ENCODE measurements around the gene FGD4. TPM values are rescaled to one million over a fixed set of nuclear protein-coding genes. Genes with fewer than 3 reads are reported as not detected.

The FGD4 gene
- total and polyA plus RNA-seq, 2 donors (not counting 3 experiments of a cell fraction or from before 2014, with no cell fraction given) = 6.6 to 44.7 TPM

DNA sequence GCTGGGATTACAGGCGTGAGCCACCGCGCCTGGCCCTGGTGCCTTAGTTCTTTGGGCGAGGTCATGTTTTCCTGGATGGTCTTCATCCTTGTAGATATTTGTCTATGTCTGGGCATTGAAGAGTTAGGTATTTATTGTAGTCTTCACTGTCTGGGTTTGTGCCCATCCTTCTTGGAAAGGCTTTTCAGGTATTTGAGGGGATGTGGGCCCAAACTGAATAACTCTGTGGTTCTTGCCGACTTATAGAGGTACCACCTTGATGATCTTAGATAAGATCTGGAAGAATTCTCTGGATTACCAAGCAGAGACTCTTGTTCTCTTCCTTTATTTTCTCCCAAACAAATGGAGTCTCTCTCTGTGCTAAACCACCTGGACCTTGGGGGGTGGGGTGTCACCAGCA lies 18.9 kb downstream of the FGD4 start:
- no peak for DNase-seq (ENCODE audit: low read depth, low spot score)
- TF ChIP-seq EZH2 (IDR thresholded peaks at IDR 0.05; ENCODE audit: borderline replicate concordance, low read depth, low read length, severe bottlenecking) (no peak), POLR2AphosphoS5 (IDR thresholded peaks at IDR 0.05; ENCODE audit: insufficient read depth, low read depth, low read length) (no peak), JUN (IDR thresholded peaks at IDR 0.05; ENCODE audit: borderline replicate concordance, insufficient read depth, insufficient read length, low read depth) (no peak), GATA2 (IDR thresholded peaks at IDR 0.05; ENCODE audit: insufficient read depth, insufficient read length, low read depth, low read length) (no peak), FOS (IDR thresholded peaks at IDR 0.05; ENCODE audit: borderline replicate concordance, insufficient read depth, low read length) (no peak), POLR2A (IDR thresholded peaks at IDR 0.05; ENCODE audit: low read depth, low read length) (no peak), MYC (IDR thresholded peaks at IDR 0.05; ENCODE audit: low read depth, low read length) (no peak)
- TF ChIP-seq, protein P1, sequence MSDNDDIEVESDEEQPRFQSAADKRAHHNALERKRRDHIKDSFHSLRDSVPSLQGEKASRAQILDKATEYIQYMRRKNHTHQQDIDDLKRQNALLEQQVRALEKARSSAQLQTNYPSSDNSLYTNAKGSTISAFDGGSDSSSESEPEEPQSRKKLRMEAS (IDR thresholded peaks at IDR 0.05; ENCODE audit: insufficient read depth, insufficient read length) = no peak
- TF ChIP-seq, protein P2, sequence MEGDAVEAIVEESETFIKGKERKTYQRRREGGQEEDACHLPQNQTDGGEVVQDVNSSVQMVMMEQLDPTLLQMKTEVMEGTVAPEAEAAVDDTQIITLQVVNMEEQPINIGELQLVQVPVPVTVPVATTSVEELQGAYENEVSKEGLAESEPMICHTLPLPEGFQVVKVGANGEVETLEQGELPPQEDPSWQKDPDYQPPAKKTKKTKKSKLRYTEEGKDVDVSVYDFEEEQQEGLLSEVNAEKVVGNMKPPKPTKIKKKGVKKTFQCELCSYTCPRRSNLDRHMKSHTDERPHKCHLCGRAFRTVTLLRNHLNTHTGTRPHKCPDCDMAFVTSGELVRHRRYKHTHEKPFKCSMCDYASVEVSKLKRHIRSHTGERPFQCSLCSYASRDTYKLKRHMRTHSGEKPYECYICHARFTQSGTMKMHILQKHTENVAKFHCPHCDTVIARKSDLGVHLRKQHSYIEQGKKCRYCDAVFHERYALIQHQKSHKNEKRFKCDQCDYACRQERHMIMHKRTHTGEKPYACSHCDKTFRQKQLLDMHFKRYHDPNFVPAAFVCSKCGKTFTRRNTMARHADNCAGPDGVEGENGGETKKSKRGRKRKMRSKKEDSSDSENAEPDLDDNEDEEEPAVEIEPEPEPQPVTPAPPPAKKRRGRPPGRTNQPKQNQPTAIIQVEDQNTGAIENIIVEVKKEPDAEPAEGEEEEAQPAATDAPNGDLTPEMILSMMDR (IDR thresholded peaks at IDR 0.05; ENCODE audit: extremely low read depth in 1 of 2, insufficient read depth in 1 of 2, low read depth in 1 of 2, low read length in 2 of 2) = no peak
- Histone ChIP-seq H3K9me1 (replicated peaks; ENCODE audit: control insufficient read depth, extremely low read depth, insufficient read depth, low read length) (no peaks in the 10 kb centered on the region), H3K4me3 (replicated peaks in 1 of 3; ENCODE audit: insufficient read depth in 1 of 3, low read depth in 1 of 3, low read length in 3 of 3) (no peak overlapping the region), H3K79me2 (ENCODE audit: control insufficient read depth, insufficient read depth, low read length) (peaks cover 16% of the 10 kb centered on the region), H3K4me2 (ENCODE audit: insufficient read depth, low read length) (no peak overlapping the region), H2AFZ (ENCODE audit: low read depth, low read length) (no peak overlapping the region), H3K27ac (ENCODE audit: insufficient read depth, low read depth, low read length) (no peak overlapping the region), H3K9me3 (replicated peaks; ENCODE audit: control insufficient read depth, insufficient read depth, low read length) (no peaks in the 10 kb centered on the region), H3K36me3 (ENCODE audit: control insufficient read depth in 2 of 2, extremely low read depth in 1 of 2, insufficient read depth in 2 of 2, low read length in 2 of 2) (peaks cover 0 to 2% of the 10 kb centered on the region in 2 experiments), H3K4me1 (ENCODE audit: control insufficient read depth, extremely low read depth, insufficient read depth, low read length) (peaks cover 8% of the 10 kb centered on the region), H4K20me1 (replicated peaks; ENCODE audit: control insufficient read depth, extremely low read depth, insufficient read depth, low read length) (no peaks in the 10 kb centered on the region), H3K9ac (replicated peaks; ENCODE audit: extremely low read depth, insufficient read depth, low read length) (no peak overlapping the region), H3K27me3 (ENCODE audit: control insufficient read depth in 2 of 2, insufficient read depth in 2 of 2, low read length in 2 of 2) (no peaks in the 10 kb centered on the region)
- dilution Hi-C loops (cut with MboI; ENCODE audit: extremely low pct_ligation_motif_present, low sequenced_read_pairs) (no loop called here), intact Hi-C loops (cut with micrococcal nuclease) (no loop called here)
- no peak for FAIRE-seq
- ChIA-PET POLR2A (no interaction called here), CTCF (no interaction called here)
- no TSS peak for BruUV-seq (replicated peaks)

All from endothelial cell of umbilical vein (primary cell).